ENCODE data around the gene MME. TPM values are rescaled to one million over a fixed set of nuclear protein-coding genes. Genes with fewer than 3 reads are reported as not detected.

MME gene
- total and polyA plus RNA-seq, 2 donors (not counting 1 experiment from before 2014, with no cell fraction given): 137 to 451 TPM

DNA sequence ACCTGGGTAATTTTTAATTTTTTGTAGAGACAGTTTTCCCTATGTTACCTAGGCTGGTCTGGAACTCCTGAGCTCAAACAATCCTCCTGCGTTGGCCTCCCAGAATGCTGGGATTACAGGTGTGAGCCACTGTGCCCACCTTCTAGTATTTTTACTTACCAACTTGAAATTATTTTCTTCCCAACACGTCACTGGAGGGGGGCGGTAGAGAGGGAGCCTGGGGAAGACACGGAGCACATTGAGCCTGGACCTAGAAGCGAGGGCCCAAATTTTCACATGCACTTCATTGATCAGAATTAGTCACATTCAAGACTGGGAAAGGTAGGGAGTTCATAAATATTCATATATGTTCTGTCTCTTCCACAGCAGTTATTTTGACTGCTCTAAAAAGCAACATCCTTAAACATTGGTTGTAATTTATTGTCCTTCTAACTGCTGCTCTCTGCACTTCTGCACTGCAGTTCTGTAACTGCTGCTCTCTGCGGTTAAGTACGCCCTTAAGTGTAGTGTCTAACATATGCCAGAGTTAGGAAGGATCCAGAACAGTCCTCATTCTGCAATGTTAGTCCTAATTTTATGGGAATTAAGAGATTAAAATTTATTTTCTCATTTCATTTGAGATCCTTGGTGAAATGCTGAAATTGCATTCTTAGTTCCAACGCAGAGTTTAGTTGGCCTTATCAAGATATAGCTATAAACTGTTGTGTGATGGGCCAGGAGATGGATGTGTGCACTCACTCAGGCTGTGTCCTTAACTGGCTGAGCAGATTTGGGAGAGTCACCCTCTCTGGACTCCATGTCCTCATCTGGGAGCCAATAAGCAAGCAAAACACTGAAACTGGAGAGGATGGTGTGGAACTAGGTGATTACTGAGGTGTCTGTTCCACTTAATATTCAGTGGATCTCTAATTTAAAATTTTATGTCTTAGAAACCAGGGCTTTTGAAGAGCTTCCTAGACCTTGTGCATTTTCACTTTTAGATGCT, 115.1 kb downstream of the MME start:
- Histone ChIP-seq H3K9ac (ENCODE audit: insufficient read depth, low read length) (no peak overlapping the region), H3K4me3 (replicated peaks in 1 of 4; ENCODE audit: control extremely low read depth in 1 of 4, insufficient read depth in 1 of 4, low read depth in 3 of 4, low read length in 4 of 4) (no peak overlapping the region), H3K9me3 (ENCODE audit: control insufficient read depth, insufficient read depth, low read depth, low read length) (no peaks in the 10 kb centered on the region), H3K4me2 (ENCODE audit: extremely low read depth, insufficient read depth, low read length) (no peak overlapping the region), H3K36me3 (ENCODE audit: control insufficient read depth, insufficient read depth, low read length) (no peaks in the 10 kb centered on the region), H3K27ac (ENCODE audit: insufficient read depth, low read length) (no peak overlapping the region), H2AFZ (ENCODE audit: low read length) (no peak overlapping the region), H3K79me2 (ENCODE audit: control insufficient read depth, insufficient read depth, low read length) (no peaks in the 10 kb centered on the region), H3K4me1 (ENCODE audit: control insufficient read depth, extremely low read depth, insufficient read depth, low read length) (no peaks in the 10 kb centered on the region), H4K20me1 (ENCODE audit: control insufficient read depth, extremely low read depth, insufficient read depth, low read length) (no peaks in the 10 kb centered on the region), H3K27me3 (ENCODE audit: control insufficient read depth, insufficient read depth, low read length) (no peaks in the 10 kb centered on the region)
- no peak for DNase-seq (ENCODE audit: low read depth in 2 of 2)
- no peak for TF ChIP-seq EZH2 (IDR thresholded peaks at IDR 0.05; ENCODE audit: low read length, missing control alignments)
- TF ChIP-seq, protein P1, sequence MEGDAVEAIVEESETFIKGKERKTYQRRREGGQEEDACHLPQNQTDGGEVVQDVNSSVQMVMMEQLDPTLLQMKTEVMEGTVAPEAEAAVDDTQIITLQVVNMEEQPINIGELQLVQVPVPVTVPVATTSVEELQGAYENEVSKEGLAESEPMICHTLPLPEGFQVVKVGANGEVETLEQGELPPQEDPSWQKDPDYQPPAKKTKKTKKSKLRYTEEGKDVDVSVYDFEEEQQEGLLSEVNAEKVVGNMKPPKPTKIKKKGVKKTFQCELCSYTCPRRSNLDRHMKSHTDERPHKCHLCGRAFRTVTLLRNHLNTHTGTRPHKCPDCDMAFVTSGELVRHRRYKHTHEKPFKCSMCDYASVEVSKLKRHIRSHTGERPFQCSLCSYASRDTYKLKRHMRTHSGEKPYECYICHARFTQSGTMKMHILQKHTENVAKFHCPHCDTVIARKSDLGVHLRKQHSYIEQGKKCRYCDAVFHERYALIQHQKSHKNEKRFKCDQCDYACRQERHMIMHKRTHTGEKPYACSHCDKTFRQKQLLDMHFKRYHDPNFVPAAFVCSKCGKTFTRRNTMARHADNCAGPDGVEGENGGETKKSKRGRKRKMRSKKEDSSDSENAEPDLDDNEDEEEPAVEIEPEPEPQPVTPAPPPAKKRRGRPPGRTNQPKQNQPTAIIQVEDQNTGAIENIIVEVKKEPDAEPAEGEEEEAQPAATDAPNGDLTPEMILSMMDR (conservative IDR thresholded peaks at IDR 0.05 in 1 of 2, IDR thresholded peaks at IDR 0.05 in 1 of 2; ENCODE audit: low read depth in 1 of 2, low read length in 2 of 2): no peak

- H3K27ac ChIP-seq (ENCODE audit: insufficient read depth, low read length): no peak overlapping the region
- no peaks in the 10 kb centered on the region for H3K36me3 ChIP-seq (ENCODE audit: control insufficient read depth, insufficient read depth, low read length)
Measured at GRCh38 chr3:155196131-155197021, 116.3 kb downstream of the MME start.

More at GRCh38 chr3:155196131-155197021, 116.3 kb downstream of the MME start:
- Histone ChIP-seq H3K27me3 (ENCODE audit: control insufficient read depth, insufficient read depth, low read length) (no peaks in the 10 kb centered on the region), H3K4me1 (ENCODE audit: control insufficient read depth, extremely low read depth, insufficient read depth, low read length) (no peaks in the 10 kb centered on the region), H3K4me2 (ENCODE audit: extremely low read depth, insufficient read depth, low read length) (no peak overlapping the region), H3K4me3 (replicated peaks in 1 of 4; ENCODE audit: control extremely low read depth in 1 of 4, insufficient read depth in 1 of 4, low read depth in 3 of 4, low read length in 4 of 4) (no peak overlapping the region), H2AFZ (ENCODE audit: low read length) (no peak overlapping the region), H3K79me2 (ENCODE audit: control insufficient read depth, insufficient read depth, low read length) (no peaks in the 10 kb centered on the region), H4K20me1 (ENCODE audit: control insufficient read depth, extremely low read depth, insufficient read depth, low read length) (no peaks in the 10 kb centered on the region), H3K9me3 (ENCODE audit: control insufficient read depth, insufficient read depth, low read depth, low read length) (no peaks in the 10 kb centered on the region), H3K9ac (ENCODE audit: insufficient read depth, low read length) (no peak overlapping the region)
- no peak for DNase-seq (ENCODE audit: low read depth in 2 of 2)
- no peak for TF ChIP-seq EZH2 (IDR thresholded peaks at IDR 0.05; ENCODE audit: low read length, missing control alignments)
- TF ChIP-seq, protein P1 (conservative IDR thresholded peaks at IDR 0.05 in 1 of 2, IDR thresholded peaks at IDR 0.05 in 1 of 2; ENCODE audit: low read depth in 1 of 2, low read length in 2 of 2): no peak

Data from fibroblast of lung (primary cell).